Amygdala (tissue), 56 donors: ENCODE data around the gene THBS1.
A peak's percentile ranks its signal among the peaks of the same experiment; 100 is the strongest.

Experiments used
- DNase-seq, 56 donors: peaks; one replicate each; lab custom pipeline; 2025; lab: John Stamatoyannopoulos, UW

The THBS1 gene

GRCh38 chr15:39573287-39573686 is 7.6 kb upstream of the THBS1 start:
- DNase-seq, result no peak

- no peak for DNase-seq
Observed at GRCh38 chr15:39573844-39574243, 7.0 kb upstream of the THBS1 start.

GRCh38 chr15:39574427-39574826 is 6.5 kb upstream of the THBS1 start:
- DNase-seq, result no peak

- DNase-seq, result no peak
Observed at GRCh38 chr15:39575180-39575579, 5.7 kb upstream of the THBS1 start.

- DNase-seq, result no peak
Observed at GRCh38 chr15:39578851-39579486, 1.9 kb upstream of the THBS1 start.

- DNase-seq, result peak in 10 of 56 donors; percentile 9 to 45 (median 25)
Observed at GRCh38 chr15:39579487-39580116, 1.3 kb upstream of the THBS1 start.

GRCh38 chr15:39580117-39580484 is 778 bp upstream of the THBS1 start:
- peak in 51 of 56 donors; percentile 11 to 84 (median 57) for DNase-seq

GRCh38 chr15:39581242-39581792 is 438 bp downstream of the THBS1 start:
- DNase-seq, result no peak

- DNase-seq, result peak in 1 of 56 donors; percentile 11
Observed at GRCh38 chr15:39581793-39582285, 960 bp downstream of the THBS1 start.

- DNase-seq, result no peak
Observed at GRCh38 chr15:39582286-39582976, 1.6 kb downstream of the THBS1 start.

- no peak for DNase-seq
Observed at GRCh38 chr15:39582977-39583595, 2.2 kb downstream of the THBS1 start.

- no peak for DNase-seq
Observed at GRCh38 chr15:39583596-39584265, 2.9 kb downstream of the THBS1 start.

GRCh38 chr15:39584266-39584659 is 3.4 kb downstream of the THBS1 start:
- DNase-seq, result no peak

- no peak for DNase-seq
Observed at GRCh38 chr15:39584662-39585388, 3.9 kb downstream of the THBS1 start.

- no peak for DNase-seq
Observed at GRCh38 chr15:39585389-39585841, 4.5 kb downstream of the THBS1 start.

GRCh38 chr15:39585871-39586301 is 5.0 kb downstream of the THBS1 start:
- no peak for DNase-seq

GRCh38 chr15:39586387-39587095 is 5.7 kb downstream of the THBS1 start:
- DNase-seq, result no peak

- no peak for DNase-seq
Observed at GRCh38 chr15:39587096-39587721, 6.3 kb downstream of the THBS1 start.
